Prostate gland (tissue), 2 donors: ENCODE measurements around the gene LIMS2.

Experiments used
- POLR2A ChIP-seq: fragments of 450-650 bp; IDR thresholded peaks from one replicate; pipeline ENCODE4 v1.6.1; 2016; ENCODE audit warnings: antibody characterized with exemption, mild to moderate bottlenecking
- TF ChIP-seq, protein P1 (sequence below), 4 experiments: fragments of 200-600 bp in 2 of 4; fragments of 450-650 bp in 2 of 4; sonication (generic) in 2 of 4; IDR thresholded peaks; 1 replicate in 3 of 4; 2 replicates in 1 of 4; pipeline ENCODE4 v1.5.1; 2016 to 2019; ENCODE audit warnings: antibody characterized with exemption in 4 of 4, mild to moderate bottlenecking in 2 of 4, moderate library complexity in 2 of 4

DNA sequence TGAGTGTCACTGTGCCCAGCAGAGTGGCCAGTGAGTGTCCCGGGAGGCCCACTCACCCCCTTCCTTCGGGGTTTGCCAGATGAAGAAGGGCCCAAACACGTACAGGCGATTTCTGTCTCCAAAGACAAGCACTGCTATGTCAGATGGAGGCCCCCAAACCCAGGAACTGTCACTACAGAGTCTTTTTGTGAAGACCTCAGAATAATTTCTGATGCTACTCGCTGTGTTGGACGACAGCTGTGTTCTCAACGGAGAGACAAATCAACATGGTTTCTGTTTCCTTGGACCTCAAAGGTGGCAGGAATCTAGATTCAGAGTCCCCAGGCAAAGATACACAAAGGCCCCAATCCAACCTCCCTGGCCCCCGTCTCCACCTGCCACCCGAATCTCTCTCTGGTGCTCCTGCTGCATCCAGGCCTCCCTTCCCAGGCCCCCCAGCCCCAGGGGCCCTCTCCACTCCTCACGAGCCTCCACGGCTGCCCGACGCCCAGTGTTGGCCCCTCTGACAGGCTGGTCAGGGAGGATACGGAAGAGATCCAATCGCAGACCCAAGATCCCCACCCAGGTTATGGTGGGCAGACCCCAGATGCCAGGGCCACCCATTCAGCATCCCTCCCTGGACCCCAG is 31.8 kb downstream of the LIMS2 start:
- TF ChIP-seq, protein P1, sequence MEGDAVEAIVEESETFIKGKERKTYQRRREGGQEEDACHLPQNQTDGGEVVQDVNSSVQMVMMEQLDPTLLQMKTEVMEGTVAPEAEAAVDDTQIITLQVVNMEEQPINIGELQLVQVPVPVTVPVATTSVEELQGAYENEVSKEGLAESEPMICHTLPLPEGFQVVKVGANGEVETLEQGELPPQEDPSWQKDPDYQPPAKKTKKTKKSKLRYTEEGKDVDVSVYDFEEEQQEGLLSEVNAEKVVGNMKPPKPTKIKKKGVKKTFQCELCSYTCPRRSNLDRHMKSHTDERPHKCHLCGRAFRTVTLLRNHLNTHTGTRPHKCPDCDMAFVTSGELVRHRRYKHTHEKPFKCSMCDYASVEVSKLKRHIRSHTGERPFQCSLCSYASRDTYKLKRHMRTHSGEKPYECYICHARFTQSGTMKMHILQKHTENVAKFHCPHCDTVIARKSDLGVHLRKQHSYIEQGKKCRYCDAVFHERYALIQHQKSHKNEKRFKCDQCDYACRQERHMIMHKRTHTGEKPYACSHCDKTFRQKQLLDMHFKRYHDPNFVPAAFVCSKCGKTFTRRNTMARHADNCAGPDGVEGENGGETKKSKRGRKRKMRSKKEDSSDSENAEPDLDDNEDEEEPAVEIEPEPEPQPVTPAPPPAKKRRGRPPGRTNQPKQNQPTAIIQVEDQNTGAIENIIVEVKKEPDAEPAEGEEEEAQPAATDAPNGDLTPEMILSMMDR (IDR thresholded peaks at IDR 0.05): no peak
- TF ChIP-seq POLR2A: no peak
